Placental epithelial cell (primary cell): ENCODE data around the gene TTC29. TPM values are rescaled to one million over a fixed set of nuclear protein-coding genes. Genes with fewer than 3 reads are reported as not detected.

ENCODE experiments used
- total RNA-seq: library from RNA; depleted of rRNA; stranded (reverse); fragments of >200 nt; gene quantifications from 2 replicates; pipeline ENCODE4 v1.2.3, GENCODE V29; 2012

Gene TTC29
- not detected in 2 replicates for total RNA-seq

DNA sequence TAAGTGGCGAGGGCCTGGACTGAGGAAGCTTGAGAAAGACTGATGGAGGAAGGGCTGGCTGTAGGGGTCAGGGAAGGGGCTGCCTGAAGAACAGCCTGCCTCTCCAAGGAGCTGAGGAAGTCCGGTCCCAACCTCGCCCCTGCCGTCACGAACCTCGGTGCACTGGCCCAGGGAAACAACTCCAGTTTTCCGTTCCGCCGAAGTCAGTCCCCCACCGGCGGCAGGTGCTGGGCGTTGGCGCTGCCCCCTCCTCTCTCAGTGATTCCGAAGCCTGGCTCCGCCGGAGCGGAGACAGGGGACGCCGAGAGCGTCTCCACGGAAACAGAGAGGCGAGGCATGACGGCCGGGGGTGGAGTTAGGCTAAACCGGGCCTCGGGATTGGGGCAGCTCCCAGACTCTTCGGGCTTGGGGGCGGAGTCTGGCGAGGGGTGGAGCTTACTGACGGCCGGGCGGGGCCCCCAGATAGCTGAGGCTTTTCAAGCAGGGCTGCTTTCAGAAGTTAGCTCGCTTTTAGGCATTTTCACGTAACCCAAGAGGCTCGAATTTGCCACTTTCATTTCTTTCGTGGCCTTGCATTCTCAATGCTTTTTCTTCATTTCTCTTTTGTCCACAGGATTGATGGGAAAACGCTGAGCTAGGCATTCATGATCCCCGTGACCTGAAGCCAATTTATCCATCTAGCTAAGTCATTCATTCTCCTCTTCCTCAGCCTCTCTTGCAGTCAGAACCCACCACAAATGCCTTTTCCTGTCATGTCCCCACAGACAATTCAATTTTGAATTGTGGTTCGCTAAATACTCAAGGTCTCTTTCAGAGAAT is at the start of gene TTC29:
TTC29 (minus strand) TSS at position 309 of the 819 bp plus-strand sequence. CDS start 5,969 bp downstream, outside the sequence.

